HG03442 (cell line): Measurements from ENCODE around the gene EPS8L1.
"Not testable (repeated sequence)": the region's sequence is repeated elsewhere in the genome, so short reads cannot be mapped to it uniquely, and the experiment has no call there.

Source experiments
- ATAC-seq: cut with Tn5 transposase; IDR thresholded peaks from one replicate; pipeline ENCODE4 v1.9.1; 2021; ENCODE audit warnings: mild to moderate bottlenecking, moderate library complexity; ENCODE audit not compliant: unreplicated experiment

EPS8L1 gene

DNA sequence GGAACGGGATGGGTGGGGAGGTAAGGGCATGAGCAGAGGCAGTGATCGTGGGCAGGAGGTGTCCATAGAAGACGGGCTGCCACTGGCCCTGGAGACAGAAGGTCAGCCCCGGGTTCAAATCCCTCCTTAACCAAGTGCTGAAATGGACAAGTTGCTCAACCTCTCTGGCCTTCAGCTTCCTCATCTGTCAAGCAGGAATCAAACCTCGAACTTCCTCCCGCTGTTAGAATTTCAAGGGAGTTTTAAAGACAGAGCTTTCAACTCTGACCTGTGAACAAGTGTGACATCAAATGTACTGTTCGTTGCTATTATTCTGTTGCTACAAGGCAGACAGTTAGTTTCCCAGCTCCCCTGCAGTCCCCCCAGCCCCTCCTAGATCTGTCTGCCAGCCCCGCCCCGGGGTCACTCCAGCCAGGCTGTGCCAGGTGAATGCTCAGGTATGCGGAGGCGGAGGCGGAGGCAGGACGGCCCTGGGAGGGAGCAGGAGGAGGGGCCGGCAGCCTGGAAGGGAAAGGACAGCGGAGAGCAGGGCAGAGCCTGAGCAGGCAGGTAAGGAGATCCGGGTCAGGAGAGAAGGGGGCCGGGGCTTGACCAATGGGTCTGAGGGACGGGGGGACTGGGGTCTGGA, at the start of gene EPS8L1:
TSS of gene EPS8L1 (plus strand) at position 499 of the 628 bp plus-strand sequence. CDS start 576 bp downstream, outside the sequence.
- no peak for ATAC-seq

DNA sequence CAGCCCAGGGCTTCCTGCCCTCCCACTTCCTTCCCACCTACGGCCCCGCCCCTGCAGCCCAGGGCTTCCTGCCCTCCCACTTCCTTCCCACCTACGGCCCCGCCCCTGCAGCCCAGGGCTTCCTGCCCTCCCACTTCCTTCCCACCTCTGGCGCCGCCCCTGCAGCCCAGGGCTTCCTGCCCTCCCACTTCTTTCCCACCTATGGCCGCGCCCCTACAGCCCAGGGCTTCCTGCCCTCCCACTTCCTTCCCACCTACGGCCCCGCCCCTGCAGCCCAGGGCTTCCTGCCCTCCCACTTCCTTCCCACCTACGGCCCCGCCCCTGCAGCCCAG, 48.6 kb upstream of the EPS8L1 start:
- not testable (repeated sequence) for ATAC-seq

DNA sequence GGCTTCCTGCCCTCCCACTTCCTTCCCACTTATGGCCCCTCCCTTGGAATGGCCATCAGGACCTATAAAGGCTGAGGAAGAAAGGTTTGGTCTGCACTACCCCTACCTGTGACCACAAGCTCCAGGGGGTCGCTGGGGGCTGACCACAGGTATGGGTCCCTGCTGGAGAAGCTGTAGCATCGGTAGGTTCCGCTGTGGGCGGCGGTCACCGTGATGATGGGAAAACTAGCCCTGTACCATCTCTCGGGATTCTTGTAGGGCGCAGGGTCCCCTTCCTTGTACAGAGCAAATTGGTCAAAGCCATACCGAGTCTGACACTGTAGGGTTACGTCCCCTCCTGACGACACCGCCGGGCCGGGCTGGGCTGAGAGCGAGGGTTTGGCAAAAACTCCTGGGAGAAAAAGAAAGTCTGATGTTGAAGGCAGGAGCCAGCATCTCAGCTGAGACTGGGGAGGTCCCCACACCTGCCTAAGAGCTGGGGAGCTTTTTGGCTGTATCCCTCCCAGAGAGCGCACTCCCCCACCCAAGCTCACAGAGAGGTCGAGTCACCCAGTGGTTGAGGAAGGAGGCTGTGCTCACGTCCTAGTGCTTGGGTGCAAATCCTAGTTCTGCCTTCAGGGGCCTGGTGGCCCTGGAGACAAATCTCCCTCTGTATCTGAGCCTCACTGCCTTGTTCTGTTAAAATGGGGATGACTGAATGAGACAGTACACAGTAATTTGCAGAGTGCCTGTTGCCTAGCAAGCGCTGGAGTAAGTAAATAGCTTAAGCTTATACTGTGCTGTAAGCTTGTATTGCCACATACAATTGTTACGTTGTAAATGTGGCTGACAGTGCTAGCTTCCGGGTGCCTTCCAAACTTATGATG, 48.0 kb upstream of the EPS8L1 start:
- ATAC-seq: no peak

DNA sequence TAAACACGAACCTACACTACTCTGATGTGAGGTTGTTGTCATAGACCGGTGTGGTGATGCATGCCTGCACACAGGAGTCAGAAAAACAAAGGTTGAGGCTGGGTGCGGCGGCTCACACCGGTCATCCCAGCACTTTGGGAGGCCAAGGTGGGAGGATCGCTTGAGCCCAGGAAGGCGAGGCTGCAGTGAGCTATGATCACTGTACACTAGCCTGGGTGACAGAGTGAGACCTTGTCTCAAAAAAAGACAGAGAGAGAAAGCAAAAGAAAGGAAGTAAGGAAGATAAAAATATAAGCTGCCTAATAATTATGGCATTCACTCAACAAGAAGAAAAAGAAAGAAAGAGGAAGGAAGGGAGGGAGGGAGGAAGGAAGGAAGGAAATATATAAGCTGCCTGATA, 46.9 kb upstream of the EPS8L1 start:
- ATAC-seq: no peak

DNA sequence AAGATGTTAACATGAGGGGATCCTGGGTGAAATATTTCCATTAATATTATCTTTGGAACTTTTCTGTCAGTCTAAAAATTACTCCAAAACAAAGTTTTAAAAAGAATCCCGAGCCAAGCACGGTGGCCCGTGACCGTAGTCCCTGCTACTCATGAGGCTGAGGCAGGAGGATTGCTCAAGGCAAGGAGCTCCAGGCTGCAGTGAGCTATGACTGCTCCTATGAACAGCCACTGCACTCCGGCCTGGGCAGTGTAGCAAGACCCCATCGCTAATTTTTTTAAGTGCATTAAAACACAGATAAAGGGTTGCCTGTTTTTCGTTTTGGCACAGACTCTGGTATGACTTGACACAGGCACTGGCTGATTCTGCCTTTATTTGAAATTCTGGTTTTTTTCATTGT, 44.5 kb upstream of the EPS8L1 start:
- ATAC-seq: no peak

DNA sequence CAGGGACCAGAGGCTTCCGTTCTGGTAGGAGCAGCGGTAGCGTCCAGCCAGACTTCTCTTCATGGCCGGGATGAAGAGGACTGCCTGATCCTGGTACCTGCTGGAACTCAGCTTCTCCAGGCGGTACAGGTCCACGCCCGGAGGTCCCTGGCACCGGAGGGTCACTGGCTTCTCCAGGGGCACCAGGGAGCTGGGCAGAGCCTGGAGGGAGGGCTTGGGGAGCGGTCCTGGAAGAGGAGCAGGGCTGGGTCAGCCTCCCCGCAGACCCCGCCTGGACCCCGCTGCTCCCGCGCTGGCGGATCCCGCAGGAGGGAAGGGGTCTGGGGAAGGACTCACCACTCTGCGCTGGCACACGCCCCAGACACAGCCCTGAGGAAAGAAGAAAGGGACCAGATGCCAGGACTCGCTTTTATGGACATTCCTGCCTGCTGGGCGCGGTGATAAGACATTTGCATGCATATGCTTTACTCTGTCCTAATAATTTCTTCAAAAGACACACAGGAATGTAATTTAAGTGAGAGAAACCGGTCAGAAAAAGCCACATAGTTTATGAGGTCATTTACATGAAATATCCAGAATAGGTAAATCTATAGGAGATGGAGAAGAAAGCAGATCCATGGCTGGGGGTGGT, 43.4 kb upstream of the EPS8L1 start:
- ATAC-seq: no peak

DNA sequence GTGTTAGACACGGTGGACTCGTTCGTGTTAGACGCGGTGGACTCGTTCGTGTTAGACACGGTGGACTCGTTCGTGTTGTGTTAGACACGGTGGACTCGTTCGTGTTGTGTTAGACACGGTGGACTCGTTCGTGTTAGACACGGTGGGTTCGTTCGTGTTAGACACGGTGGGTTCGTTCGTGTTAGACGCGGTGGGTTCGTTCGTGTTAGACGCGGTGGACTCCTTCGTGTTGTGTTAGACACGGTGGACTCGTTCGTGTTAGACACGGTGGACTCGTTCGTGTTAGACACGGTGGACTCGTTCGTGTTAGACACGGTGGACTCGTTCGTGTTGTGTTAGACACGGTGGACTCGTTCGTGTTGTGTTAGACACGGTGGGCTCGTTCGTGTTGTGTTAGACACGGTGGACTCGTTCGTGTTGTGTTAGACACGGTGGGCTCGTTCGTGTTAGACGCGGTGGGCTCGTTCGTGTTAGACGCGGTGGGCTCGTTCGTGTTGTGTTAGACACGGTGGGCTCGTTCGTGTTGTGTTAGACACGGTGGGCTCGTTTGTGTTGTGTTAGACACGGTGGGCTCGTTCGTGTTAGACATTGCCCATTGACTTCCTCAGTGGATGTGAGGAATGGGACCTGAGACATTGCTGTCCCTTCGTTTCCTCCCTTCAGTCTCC, 42.6 kb upstream of the EPS8L1 start:
- not testable (repeated sequence) for ATAC-seq

DNA sequence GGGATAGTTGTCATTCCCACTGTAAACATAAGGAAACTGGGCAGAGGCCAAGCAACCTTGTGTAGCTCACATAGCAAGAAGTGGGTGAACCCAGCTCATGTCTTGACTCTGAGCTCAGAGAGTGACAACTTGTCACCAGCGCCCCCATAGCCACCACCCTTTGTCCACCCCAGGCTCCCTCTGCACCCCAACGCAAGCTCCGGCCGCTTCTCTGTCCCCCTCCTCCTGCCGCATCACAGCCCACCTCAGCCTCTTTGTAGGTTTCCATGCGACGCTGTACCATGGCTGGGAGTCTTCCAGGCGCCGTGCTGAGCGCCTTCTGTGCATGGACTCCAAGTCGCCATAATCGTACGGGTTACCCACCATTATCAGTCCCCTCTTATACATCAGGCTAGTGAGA, 40.9 kb upstream of the EPS8L1 start:
- ATAC-seq: no peak

DNA sequence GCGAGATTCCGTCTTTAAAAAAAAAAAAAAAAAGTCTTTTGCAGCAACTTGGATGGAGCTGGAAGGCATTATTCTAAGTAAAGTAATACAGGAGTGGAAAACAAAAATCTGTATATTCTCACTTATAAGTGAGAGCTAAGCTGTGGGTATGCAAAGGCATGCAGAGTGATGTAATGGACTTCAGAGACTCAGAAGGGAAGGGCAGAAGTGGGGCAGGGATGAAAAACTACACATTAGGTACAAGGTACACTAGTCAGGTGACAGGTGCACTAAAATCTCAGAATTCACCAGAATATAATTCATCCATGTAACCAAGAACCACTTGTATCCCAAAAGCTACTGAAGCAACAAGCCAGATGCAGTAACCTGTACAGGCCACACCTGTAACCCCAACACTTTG, 39.6 kb upstream of the EPS8L1 start:
- ATAC-seq: no peak

DNA sequence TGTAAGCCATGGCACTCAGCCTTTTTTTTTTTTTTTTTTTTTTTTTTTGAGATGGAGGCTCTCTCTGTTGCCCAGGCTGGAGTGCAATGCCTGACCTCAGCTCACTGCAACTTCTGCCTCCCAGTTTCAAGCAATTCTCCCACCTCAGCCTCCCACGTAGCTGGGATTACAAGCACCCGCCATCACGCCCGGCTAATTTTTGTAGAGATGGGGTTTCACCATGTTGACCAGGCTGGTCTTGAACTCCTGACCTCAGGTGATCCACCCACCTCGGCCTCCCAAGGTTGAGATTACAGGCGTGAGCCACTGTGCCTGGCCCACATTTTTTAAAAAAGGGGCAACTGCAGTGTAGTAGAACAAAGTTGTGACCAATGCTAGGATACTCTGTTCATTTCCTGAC, 38.1 kb upstream of the EPS8L1 start:
- not testable (repeated sequence) for ATAC-seq

DNA sequence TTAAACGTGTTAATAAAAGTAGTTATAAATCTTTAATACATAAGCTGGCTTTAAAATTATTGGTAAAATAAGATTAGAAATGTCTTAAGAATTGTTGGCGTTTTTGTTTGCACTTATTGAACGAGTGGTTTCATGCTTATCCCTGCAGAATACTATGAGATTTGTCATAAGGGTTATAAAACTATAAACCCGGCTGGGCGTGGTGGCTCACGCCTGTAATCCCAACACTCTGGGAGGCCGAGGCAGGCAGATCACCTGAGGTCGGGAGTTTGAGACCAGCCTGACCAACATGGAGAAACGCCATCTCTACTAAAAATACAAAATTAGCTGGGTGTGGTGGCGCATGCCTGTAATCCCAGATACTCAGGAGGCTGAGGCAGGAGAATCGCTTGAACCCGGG, 35.0 kb upstream of the EPS8L1 start:
- ATAC-seq: not testable (repeated sequence)

DNA sequence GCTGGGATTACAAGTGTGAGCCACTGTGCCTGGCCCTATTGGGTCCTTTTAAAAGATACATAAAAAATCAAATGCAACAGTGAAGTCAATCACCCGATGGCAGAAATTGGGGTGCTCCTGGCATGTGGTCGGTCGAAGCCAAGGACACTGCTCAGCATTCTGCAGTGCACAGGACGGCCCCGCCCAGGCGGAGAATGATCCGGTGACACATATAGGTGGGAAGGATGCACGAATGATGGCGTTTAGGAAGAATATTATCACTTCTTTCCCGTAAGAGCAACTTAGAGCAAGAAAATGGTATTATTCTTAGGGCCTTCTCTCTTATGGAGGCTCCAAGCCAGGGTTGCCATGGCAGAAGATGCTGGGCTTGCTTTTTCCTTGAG, 34.4 kb upstream of the EPS8L1 start:
- ATAC-seq: no peak

DNA sequence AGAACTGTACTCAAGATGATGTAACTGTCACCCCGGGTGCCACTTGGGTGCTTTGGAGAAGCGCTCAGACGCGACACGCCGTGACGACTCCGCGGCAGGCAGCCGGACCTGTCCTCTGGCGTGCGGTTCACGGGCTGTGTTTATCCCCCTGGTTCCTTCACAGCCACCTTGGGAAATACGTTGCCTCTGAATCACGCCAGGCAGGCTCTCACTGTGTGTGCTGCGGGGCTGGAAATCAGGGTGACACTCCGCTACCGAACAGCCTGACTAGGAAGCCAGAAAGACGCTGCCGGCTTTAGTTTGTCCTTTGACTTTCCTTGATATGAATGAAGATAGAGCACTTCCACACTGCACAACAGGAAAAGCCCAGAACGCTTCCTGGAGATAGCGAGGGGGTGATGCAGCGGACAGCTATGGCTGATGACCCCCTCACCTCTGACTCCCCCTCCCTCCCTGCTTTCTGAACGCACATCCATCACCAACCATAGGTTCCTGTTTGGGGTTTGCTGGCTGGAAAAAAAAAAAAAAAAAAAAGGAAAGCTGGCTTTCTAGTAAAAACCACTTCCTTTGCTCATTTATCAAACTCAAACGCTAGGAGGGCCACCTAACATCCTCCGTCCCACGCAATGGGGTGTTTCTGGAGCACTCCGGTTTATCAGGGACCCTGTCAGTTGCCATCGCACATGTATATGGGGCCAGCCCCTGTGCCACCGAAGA, 33.9 kb upstream of the EPS8L1 start:
- no peak for ATAC-seq

DNA sequence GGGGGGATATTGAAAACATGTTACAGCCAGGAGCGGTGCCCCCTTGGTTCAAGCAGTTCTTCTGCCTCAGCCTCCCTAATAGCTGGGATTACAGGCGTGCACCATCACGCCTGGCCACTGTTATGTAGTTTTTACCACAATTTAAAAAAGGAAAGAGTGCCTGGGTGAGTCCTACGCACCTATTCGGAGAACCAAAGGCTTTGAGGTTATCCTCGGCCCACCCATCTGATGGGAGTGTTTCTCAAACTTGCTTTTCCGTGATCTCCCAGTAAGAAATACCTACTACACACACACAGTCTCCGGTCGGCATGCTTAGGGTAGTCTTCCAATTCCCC, 33.4 kb upstream of the EPS8L1 start:
- ATAC-seq: no peak

DNA sequence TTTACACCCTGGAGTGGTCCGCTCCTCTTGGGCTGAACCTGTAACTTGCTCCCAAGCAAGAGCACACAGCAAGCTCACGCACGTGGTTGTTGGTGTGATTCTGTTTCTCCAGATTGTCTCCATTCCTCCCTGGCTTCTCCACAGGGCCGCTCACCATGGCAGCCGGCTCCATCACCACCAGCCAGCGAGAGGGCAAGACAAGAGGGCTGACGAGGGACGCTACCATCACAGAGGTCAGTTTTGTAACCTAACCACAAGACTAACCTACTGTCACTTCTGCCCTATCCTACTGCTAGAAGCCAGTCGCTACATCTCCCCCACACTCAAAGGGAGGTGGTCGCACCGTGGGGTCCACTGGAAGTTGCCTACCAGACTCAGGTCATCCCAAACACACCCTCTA, 33.0 kb upstream of the EPS8L1 start:
- no peak for ATAC-seq

DNA sequence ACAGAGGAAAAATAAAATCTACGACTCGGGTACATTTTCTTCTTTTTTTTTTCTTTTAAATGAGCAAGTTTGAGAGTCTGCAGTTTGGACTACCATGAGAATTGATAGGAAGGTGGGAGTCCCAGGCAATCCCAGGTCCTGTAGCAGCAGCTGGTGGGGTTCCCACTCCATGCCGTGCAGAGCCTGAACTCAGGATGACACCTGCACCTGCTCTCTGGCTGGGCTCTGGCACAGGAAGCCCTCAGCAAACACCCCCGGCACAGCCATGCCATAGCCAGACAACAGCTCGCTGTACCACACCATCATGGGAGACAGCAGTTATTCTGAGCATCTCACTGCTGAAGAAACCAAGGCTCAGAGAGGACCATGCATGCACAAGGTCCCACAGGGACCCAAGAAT, 31.4 kb upstream of the EPS8L1 start:
- ATAC-seq: no peak

DNA sequence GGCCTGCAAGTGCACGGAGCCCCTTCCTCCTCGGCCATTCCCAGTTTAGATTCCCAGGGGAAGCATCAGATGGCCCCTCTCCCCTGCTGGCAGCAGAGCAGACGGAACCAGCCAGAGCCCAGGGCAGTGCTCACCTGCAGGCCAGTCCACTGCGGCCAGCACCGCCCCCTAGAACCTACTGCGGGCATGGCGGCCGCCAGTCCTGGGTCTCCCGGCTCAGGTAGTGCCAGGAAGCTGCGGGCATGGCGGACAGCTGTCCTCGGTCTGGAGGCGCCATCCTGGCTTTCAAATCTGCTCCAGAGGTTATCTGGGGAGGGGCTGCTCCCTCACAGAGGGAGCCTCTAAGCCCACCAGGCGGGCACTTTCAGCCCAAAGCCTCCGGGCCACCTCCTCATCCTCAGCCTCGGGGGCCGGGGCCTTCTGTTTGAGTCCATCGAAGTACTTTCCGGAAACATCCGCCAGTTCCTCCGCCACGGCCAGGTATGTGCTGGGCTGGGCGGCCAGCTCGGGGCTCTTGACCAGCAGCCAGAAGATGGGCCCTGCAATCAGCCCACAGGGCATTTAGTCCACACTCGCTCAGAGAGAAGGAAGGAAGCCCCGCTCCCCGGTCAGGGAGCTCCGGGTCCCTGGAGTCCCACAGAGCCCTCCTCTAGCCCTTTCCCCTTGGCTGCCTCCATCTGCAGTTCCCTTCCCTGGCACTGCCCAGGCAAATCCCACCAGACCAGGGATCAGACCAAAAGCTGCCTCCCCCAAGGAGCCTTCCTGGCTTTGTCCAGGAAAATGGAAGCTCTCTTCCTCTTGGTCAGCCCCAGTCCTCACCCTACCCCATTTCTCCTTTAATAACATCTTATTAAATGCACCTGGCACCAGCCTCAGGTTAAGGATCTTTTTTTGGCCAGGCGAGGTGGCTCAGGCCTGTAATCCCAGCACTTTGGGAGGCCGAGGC, 30.6 kb upstream of the EPS8L1 start:
- no peak for ATAC-seq

DNA sequence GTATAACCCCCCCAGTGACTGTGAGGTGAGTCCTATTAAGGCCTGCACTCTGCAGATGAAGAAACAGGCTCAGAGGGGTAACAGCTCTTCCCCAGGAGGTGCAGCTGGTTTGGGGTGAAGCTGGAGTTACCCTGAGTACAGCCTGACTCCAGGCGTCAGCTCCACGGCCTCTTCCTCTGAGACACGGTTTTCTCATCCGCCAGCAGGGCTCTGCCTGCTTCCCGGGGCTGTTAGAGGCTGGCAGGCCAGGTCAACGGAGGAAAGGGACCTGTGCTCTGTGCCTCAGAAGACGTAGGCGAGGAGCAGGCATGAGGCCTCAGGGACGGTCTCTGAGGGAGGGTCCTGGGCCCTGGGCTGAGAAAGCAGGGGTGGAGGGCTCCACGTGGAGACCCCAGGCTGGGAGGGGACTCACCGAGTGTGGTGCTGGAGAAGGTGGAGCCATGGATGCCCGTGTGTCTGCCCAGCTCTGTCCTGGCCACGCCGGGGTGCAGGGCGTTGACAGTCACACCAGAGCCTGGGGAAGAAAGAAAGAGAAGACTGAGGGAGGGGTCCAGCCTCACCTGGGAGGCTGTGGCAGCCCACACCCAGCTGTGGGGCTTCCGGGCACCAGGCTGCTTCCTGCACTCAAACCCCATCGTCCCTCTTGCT, 28.6 kb upstream of the EPS8L1 start:
- no peak for ATAC-seq

DNA sequence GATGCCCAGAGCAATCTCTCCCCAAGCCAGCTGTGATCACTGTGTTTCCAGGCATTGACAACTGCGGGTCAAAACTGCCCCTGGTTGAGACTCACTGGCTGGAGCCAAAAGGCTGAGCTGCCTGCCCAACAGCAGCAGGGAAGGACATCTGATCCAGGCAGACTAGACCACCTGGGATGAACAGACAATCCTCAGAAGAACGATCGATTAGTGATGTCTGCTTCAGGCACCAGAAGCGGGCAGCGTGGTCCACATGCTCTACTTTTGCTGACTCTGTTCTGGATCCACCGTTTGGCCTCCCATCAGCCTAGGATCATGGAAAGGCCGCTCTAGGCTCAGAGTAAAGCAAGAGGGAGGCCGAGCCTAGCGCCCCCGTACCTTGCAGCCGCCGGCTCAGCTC, 27.7 kb upstream of the EPS8L1 start:
- no peak for ATAC-seq

DNA sequence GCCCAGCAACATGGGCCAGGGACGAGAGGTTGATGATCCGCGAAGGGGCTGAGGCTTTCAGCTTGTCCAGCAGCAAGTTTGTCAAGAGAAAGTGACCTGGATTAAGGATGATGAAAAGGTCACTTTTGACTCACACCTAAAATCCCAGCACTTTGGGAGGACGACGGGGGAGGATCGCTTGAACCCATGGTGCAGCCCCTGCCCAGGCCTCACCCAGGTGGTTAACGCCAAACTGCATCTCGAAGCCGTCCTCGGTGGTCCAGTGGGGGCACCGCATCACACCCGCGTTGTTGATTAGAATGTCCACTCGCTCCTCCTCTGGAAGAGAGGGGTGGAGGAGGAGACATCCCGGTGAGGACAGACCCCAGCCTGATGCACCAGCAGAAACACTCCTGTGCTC, 27.2 kb upstream of the EPS8L1 start:
- ATAC-seq: no peak
